ENCODE data around the gene POP4.

POP4 gene

GRCh38 chr19:29635963-29636362, 29.9 kb downstream of the POP4 start:
- no peak for DNase-seq

- no peak for DNase-seq
Observed at GRCh38 chr19:29636553-29637360, 30.7 kb downstream of the POP4 start.

- no peak for DNase-seq
Observed at GRCh38 chr19:29639086-29639485, 33.0 kb downstream of the POP4 start.

- DNase-seq = no peak
Observed at GRCh38 chr19:29640231-29640630, 34.1 kb downstream of the POP4 start.

GRCh38 chr19:29641597-29641996, 35.5 kb downstream of the POP4 start:
- DNase-seq = no peak

- DNase-seq = no peak
Observed at GRCh38 chr19:29643361-29643935, 37.4 kb downstream of the POP4 start.

GRCh38 chr19:29644210-29644609, 38.1 kb downstream of the POP4 start:
- DNase-seq = no peak

DNA sequence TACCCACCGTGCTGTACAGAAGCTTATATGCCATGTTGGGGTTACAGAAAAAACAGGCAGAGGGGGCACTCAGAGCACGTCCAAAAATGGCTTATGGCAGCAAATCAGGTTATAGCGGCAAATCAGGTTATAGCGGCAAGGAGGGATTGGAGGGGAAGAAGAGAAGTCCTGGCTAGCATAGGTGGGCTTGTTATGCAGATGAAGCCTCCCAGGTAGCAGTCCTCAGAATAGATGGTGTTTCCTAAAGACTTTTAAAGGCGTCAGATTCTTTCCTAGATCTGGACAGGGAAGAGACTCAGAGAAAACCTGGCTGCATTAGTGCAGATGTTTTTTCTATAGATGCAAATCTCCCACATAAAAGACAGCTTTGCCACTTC, 39.4 kb downstream of the POP4 start:
- no peak for DNase-seq

DNA sequence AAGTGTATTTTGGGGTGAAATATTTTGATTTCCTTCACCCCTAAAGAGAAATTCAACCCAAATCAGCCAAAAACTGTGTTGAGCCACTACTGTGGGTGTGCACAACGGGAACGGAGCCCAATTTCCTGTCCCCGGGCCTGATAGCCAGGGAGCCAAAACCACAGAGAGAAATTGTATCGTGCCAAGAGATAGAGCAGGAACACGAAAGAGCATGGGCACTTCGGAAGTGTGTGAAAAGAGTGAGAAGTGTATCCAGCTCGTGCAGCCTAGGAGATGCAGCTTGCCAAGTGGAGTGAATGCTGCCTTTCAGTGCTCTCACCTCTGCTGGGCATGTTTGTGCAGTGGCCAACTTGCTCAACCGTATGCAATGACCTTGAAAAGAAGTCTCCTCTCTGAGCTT, 39.8 kb downstream of the POP4 start:
- peak; percentile 34 for DNase-seq

DNA sequence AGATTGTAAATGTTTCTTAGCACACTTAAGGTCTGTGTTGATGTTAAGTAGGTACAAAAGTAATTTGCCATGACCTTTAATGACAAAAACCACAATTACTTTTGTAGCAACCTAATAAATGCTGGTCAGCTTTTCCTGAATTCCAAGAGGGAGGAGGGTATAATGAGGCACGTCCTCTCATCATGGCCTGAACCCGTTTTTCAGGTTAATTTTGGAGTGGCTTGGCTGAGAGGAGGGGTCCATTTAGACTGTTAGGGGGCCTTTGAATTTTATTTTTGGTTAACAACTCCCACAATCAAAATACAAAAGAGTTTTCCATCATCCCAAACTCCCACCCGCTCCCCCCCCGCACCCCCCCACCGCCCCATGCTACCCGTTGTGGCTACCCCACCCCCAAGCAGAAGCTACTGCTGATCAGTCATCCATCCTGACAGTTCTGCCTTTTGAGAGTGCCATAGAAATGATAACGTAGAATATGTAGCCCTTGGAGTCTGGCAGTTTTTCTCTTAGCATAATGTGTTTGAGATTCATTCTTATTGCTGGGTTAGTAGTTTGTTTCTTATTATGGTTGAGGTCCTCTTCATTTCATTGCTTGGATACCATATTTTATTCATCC, 44.8 kb downstream of the POP4 start:
- DNase-seq = no peak

GRCh38 chr19:29651622-29652394, 45.7 kb downstream of the POP4 start:
- no peak for DNase-seq

DNA sequence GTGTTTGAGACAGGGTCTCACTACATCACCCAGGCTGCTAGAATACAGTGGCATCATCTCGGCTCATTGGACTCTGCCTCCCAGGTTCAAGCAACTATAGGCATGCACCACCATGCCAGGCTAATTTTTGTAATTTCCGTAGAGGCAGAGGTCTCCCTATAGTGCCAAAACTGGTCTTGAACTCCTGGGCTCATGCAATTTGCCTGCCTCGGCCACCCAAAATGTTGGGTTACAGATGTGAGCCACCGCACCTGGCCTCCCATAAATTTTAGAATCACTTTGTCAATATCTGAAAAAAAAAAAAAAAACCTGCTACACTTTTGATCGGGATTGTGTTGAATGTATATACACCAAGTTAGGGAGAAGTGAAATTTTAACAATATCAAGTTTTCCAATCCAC, 47.3 kb downstream of the POP4 start:
- DNase-seq = no peak

DNA sequence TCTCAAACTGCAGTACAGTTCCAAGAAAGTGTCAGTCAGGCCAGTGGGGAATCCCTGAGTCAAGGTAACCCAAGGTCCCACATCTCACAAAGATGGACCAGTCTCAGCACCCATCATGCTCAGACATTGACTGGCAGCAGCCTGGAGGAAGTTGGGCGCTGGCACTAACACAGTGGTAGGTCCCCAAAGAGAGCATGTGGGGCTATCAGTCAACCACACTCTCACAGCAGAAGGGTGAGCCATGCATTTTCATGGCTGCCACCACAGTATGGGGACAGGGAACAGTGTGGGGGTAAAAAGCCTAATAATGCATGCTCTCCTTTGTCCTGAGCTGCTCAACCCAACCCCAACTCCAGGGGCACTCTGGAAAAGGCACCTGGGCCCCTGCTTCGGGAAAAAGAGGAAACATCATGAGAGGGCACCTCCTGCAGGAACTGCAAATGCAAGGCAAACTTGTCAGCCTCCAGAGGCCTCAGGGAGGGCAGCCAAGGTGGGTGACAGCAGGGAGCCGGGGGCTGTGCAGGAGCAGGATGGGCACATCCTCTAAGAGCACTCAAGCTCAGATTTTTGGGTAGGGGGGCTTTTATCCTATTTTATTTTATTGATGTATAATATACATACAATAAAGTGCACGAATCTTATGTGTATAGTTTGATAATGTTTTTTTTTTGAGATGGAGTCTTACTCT, 49.7 kb downstream of the POP4 start:
- DNase-seq = no peak

- no peak for DNase-seq
Observed at GRCh38 chr19:29658221-29658991, 52.3 kb downstream of the POP4 start.

- DNase-seq = peak; percentile 70
Observed at GRCh38 chr19:29660835-29661234, 54.8 kb downstream of the POP4 start.

- DNase-seq = no peak
Observed at GRCh38 chr19:29662278-29662603, 56.2 kb downstream of the POP4 start.

- DNase-seq = no peak
Observed at GRCh38 chr19:29662604-29663404, 56.7 kb downstream of the POP4 start.

GRCh38 chr19:29663861-29664752, 58.0 kb downstream of the POP4 start:
- DNase-seq = no peak

DNA sequence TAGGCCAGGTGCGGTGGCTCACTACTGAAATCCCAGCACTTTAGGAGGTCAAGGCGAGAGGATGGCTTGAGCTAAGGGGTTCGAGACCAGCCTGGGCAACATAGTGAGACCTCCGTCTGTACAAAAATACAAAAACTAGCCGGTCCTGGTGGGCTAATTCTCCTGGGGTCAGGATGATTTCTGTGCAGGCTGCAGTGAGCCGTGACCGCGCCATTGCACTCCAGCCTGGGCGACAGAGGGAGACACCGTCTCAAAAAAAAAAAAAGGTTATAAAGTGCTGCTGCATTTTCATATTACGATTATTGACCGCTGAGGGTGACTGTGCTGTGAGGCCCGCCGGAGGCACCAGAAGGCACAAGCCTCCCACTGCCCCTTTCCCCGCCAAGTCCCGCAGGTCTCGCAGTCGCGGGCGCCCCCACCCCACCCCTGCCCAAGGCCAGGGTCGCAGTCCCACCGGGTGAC, 58.7 kb downstream of the POP4 start:
- no peak for DNase-seq

DNA sequence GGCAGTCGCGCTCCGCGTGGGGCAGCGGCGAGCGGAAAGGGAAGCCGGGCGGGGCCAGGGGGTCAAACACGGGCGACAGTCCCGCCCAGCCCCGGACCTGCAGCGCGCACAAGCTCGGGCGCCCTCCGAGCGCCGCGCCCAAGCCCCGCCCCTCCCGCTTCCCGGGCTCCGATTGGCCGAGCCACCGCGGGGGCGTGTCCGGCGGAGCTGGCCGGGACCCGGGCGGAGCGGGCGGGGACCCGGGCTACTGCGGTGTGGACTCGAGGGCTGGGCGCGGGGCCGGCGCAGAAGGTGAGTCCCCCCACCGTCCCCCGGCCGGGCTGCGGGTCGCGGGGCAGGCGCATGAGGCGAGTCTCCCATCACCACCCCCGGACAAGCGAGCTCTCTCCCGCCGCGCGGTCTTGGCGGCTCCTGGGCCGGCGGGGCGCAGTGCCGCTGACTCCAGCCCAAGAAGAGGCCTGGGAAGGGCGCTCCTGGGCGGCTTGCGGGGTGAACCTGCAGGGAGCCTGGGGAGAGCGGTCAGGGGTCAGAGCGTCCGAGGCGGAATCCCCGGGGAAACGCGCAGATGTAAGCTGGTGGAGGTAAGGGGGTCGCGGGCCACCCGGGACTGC, 59.2 kb downstream of the POP4 start, which contains the start of gene PLEKHF1:
Gene PLEKHF1 (plus strand): TSS at position 247 of the 611 bp plus-strand sequence. CDS start 8,379 bp downstream, outside the sequence.
- DNase-seq = peak; percentile 92
